Liver (tissue), 3 donors: ENCODE results near the gene NACAD.
"Not testable (repeated sequence)": the region's sequence is repeated elsewhere in the genome, so short reads cannot be mapped to it uniquely, and the experiment has no call there.

ENCODE experiments used
- EGR1 ChIP-seq, 2 donors: IDR thresholded peaks; 2 replicates each; pipeline ENCODE4 v1.6.1; 2016 to 2018; ENCODE audit warnings: antibody characterized with exemption in 2 of 2, low read depth in 2 of 2
- RAD21 ChIP-seq, 2 donors: IDR thresholded peaks; 2 replicates each; pipeline ENCODE4 v1.6.1; 2016; ENCODE audit warnings: antibody characterized with exemption in 2 of 2, mild to moderate bottlenecking in 2 of 2
- SP1 ChIP-seq: IDR thresholded peaks from 2 replicates; pipeline ENCODE4 v1.6.1; 2018; ENCODE audit warnings: antibody characterized with exemption, mild to moderate bottlenecking
- TF ChIP-seq, protein P1 (sequence below): fragments of 150-350 bp; IDR thresholded peaks from 2 replicates; pipeline ENCODE4 v1.5.1; 2017; ENCODE audit warnings: improper control_type of control experiment, low read depth, low read length; ENCODE audit not compliant: missing input control
- TF ChIP-seq, protein P2 (sequence below): IDR thresholded peaks from 2 replicates; pipeline ENCODE4 v1.6.1; 2016; ENCODE audit warnings: antibody characterized with exemption
- TF ChIP-seq, protein P3 (sequence below): IDR thresholded peaks from 2 replicates; pipeline ENCODE4 v1.6.1; 2016; ENCODE audit warnings: antibody characterized with exemption
- donor health status: healthy.
- donor health status: healthy.

DNA sequence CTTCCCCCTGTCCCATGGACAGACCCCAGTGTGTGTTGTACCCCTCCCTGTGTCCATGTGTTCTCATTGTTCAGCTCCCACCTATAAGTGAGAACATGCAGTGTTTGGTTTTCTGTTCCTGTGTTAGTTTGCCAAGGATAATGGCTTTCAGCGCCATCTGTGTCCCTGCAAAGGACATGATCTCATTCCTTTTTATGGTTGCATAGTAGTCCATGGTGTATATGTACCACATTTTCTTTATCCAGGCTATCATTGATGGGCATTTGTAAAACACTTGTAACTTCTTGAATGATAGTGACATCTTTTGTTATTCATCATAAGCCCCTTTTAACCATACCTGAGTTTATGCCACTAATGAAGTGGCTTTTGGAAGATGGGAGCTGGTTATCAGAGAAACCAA is 25.5 kb upstream of the NACAD start:
- TF ChIP-seq, protein P1, sequence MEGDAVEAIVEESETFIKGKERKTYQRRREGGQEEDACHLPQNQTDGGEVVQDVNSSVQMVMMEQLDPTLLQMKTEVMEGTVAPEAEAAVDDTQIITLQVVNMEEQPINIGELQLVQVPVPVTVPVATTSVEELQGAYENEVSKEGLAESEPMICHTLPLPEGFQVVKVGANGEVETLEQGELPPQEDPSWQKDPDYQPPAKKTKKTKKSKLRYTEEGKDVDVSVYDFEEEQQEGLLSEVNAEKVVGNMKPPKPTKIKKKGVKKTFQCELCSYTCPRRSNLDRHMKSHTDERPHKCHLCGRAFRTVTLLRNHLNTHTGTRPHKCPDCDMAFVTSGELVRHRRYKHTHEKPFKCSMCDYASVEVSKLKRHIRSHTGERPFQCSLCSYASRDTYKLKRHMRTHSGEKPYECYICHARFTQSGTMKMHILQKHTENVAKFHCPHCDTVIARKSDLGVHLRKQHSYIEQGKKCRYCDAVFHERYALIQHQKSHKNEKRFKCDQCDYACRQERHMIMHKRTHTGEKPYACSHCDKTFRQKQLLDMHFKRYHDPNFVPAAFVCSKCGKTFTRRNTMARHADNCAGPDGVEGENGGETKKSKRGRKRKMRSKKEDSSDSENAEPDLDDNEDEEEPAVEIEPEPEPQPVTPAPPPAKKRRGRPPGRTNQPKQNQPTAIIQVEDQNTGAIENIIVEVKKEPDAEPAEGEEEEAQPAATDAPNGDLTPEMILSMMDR, result not testable (repeated sequence)
- TF ChIP-seq, protein P2, sequence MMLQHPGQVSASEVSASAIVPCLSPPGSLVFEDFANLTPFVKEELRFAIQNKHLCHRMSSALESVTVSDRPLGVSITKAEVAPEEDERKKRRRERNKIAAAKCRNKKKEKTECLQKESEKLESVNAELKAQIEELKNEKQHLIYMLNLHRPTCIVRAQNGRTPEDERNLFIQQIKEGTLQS, result not testable (repeated sequence)
- TF ChIP-seq EGR1 (IDR thresholded peaks at IDR 0.05; ENCODE audit: low read depth in 2 of 2); RAD21 (IDR thresholded peaks at IDR 0.05); SP1: not testable (repeated sequence)
- TF ChIP-seq, protein P3, sequence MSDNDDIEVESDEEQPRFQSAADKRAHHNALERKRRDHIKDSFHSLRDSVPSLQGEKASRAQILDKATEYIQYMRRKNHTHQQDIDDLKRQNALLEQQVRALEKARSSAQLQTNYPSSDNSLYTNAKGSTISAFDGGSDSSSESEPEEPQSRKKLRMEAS, result not testable (repeated sequence)
